Activated T-helper 1 cell treated with anti-CD3 and anti-CD28 coated beads, Interleukin-2, amount 50 U/mL, for 16 hours (primary cell): ENCODE results near the gene SURF1.
A peak's percentile ranks its signal among the peaks of the same experiment; 100 is the strongest.
"Not testable (repeated sequence)": the region's sequence is repeated elsewhere in the genome, so short reads cannot be mapped to it uniquely, and the experiment has no call there.

Source experiments
- DNase-seq, 2 donors: peaks; one replicate each; pipeline ENCODE4 v3.0.0-alpha.2; 2020; ENCODE audit warnings: low read depth in 1 of 2, low spot score in 1 of 2

Gene SURF1

DNA sequence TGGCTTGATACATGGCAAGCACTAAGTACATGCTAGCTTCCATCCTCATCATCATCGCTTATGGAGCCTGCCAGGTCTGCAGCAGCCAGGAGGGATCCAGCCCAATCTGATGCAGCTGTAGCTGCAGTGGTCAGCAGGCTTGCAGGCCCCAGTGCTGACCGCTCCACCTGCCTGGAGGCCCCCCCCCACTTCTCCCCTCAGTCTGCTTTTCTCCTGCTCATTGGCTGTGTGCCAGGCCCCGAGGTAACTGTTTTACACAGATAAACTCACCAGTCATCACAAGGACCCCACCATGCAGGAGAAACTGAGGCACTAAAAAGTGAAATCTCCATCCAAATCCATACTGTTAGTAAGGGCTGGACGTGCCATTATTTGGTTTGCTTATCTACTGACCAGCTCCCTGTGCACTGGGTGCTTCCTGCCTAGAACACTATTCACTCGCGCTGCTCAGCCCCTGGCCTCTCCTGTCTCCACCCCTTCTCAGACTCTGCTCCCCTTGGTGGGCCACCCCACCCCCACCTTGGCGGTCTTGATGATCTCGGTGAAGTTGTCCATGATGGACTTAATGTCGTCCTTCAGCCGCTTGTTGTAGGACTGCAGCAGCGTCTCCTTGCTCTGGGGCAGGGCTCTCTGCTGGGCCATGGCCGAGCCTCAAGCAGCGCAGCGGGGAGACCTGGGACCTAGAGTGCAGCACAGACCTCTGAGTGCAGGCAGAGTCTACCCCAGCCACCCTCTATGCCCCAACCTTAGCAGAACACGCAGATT is 10.1 kb downstream of the SURF1 start:
- DNase-seq = no peak

DNA sequence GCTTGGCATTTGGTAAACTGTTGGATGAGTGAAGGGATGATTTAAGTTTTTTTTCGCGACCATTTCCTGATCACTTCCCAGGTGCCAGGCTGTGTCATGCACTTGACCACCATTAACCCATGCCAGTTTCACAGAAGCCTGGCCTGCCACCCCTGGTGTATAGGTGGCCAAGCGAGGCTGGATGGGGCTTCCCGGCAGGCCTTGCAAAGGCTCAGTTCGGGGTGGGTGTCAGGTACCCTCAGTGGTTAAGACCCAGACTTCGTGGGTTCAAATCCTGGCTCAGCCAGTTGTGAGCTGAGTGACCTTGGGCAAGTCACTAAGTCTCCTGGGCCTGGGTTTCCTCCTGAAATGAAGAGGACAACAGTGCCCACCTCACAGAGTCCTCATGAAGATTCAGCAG is 10.7 kb downstream of the SURF1 start:
- DNase-seq = no peak

DNA sequence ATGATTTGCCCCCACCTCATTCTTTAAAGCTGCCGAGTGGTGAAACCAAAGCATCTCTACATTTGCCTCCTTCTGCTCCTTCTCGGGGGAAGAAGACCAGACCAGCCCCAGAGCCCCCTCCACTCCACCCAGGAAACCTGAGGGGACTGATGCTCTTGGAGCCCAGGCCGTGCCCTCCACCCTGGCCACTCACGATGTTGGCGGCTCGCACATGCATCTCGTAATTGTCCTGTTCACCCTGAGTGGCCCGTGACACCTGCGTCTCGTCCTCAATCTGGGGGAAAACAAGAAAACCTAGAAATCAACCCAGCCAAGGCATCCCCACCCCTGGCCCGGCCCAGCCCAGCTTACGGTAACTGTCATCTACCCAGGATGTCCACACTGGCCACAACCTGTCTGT is 11.3 kb downstream of the SURF1 start:
- no peak for DNase-seq

DNA sequence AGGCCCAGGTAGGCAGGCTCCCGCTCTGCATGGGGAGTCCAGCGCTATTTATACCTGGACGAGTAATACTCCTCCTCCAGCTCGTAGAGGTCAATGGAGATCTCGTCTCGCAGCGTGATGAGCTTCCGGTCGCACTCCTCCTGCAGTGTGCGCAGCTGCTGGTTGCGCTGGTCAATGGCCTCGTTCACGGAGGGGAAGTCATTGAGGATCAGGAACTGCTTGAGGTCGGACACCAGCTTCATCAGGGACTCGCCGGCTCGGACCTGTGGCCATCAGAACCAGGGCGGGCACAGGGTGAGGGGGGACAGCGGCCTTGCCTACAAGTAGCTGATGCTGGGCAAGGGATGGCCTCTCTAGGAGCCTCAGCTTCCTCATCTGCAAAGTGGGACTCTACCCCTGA is 12.2 kb downstream of the SURF1 start:
- no peak for DNase-seq

DNA sequence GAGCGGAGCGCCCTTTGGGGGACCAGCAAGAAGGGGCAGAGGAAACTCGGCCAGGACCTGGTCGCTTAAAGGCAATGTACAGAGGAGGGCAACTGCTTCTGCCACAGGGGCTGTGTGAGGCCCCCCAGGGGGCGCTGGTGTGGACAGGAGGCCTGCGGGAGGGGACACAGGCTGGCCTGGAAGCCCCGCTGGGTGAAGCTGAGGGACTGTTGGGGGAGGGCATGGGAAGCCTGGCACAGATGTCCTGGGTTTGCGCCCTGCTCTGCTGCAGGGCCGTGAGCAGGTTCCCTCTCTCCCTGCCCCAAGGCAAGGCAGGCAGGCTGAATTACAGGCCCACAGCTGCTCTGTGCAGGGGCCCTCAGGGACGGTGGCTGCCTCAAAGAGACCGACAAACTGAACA is 13.7 kb downstream of the SURF1 start:
- DNase-seq = no peak

DNA sequence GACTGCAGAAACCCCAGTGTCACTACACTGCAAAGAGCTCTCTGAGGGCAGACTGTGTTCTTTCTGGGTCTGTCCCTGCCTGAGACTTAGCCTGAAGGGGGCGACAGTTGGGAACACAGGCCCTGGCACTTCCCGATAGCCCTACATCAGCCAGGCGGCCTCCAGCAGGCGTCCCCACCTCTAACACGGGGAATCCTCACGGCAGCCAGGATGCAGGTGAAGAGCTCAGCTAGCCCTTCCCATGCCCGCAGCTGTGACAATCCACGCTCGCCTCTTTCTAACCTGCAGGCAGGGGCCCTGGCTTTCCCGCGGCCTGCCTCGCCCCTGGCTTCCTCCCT is 14.2 kb downstream of the SURF1 start:
- no peak for DNase-seq

DNA sequence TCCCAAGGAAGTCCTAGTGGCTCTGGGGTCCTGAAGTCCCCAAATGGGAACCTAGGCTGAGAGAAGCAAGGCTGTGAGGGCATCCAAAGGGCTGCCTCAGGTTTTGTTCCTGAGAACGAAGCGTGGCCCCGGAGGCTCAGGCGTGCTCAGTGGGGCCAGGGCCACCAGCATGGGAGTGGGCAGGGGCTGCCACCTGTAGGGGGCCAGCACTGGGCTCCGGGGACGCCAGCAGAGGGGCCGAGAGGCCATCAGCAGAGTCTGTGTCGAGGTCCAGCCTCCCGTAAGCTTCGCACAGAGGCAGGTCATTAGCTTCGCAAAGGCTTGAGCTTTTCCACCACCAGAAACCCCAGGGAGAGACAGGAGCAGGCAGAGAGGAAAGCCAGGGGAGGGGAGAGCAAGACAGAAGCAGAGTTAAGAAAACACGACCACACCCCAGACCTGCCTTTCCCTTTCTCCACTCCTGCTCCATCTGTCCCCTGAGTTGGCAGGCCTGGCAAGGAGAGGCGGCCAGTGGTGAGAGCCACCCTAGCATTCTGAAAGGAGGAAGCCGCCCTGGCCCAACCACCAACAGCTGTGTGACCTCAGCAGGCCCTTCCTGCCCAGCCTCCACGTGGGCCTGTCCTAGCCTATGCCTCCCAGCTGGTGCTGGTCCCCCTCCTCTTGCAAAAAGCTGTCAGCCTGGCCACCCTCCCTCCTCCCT is 14.8 kb downstream of the SURF1 start:
- DNase-seq = no peak

DNA sequence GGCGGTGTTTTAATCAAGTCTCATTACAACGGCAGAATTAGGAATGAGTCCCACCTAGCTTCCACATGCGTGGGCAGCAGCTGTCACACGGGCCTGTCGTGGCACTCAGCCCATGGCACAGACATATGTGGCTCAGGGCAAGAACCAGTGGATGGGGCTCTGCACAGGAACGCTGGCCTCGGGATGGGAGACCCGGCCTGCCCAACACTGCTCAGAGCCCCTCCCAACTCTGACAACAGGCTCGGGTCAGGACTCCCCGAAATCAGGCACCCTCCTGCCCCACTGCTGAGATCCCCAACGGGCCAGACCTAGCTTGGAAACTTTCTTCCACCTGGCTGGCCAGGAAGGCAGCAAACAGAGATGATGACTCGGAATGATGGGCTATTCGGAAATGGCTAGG is 15.4 kb downstream of the SURF1 start:
- no peak for DNase-seq

DNA sequence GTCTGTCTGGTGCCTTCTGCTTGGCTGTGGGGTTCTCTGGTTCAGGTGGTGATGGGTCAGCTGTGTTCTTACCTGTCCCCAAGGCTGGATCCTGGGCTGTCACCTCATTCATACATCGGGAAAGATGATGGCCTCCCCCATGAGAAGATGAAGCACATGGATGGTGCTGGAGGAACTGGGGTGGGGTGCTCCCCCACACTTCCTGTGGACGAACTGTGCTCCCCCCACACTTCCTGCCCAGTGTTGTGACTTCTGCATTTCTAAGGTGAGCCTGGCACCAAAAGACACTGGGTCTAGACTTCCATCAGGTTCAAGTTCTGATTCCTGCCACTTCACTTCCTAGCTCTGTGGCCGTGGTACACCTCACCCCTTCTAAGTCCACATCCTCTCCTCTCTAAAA is 16.0 kb downstream of the SURF1 start:
- no peak for DNase-seq

DNA sequence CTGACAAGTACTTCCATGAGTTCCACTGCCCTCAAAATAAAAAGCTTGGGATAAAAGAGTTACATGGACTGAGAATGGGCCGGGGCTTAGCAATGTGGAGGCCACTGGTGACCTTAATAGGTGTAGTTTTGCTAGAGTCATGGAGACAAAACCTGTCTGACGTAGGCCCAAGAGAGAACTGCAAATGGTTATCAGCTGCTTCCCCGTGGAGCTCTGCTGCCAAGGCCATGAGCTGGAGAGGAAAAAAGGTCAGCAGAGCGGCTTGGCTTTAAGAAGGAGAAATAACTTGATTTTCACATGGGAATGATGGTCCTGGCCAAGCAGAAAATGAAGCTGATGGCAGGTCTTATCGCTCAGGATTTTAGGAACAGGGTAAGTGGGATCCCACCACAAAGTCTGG is 16.6 kb downstream of the SURF1 start:
- DNase-seq = no peak

DNA sequence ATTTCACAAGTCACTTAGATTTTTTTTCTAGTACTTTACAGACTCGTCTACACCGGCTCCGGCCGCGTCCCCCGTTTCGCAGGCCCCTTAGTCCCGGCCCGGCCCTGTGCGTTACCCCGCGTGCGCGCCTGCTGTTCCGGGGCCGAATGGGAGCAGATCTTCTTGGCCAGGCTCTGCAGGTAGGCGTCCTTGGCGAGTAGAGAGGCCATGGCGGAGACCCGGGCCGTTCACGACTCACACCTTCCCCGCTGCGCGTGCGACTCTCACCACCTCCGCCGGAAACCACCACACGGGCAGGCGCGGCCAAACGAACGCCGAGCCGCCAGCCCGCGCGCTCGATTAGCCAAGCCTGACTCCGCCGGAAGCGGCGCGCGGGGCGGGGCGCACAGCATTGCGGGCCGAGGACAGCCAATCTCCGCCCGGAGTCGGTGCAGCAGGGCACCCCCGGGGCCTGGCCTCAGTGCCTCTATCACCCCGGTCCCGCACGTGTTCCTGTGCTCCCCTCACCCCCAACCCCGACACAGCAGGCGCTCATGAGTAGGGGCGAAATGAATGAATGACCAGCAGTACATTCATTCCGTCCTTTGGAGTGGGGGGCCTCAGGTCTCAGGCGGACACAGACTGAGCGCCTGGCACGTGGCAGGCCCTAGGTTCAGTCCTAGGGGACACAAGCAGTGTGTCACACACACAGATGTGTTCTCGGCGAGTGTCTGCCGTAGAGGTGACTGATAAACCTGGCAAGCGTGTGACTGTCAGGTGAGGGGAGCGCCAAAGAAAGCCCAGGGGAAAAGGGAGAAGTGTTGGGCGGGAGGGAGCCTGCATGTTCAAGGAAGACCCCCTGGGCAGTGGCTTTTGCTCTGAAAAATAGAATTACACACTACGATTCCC is 20.1 kb downstream of the SURF1 start, which contains the start of gene SURF6:
SURF6 (minus strand) TSS at position 265 of the 888 bp plus-strand sequence; CDS start at position 209, 56 bp downstream.
- peak; percentile 83 to 93 for DNase-seq

DNA sequence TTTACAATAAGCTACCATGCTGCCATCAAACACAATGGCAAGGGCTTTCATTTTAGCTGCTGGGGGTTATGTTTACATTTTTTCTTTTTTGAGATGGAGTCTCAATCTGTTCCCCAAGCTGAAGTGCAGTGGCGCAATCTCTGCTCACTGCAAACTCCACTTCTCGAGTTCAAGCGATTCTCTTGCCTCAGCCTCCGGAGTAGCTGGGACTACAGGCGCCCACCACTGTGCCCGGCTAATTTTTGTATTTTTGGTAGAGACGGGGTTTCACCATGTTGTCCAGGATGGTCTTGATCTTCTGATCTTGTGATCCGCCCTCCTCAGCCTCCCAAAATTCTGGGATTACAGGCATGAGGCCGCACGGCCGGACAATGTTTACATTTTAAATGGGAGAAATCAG is 21.4 kb downstream of the SURF1 start:
- not testable (repeated sequence) for DNase-seq

DNA sequence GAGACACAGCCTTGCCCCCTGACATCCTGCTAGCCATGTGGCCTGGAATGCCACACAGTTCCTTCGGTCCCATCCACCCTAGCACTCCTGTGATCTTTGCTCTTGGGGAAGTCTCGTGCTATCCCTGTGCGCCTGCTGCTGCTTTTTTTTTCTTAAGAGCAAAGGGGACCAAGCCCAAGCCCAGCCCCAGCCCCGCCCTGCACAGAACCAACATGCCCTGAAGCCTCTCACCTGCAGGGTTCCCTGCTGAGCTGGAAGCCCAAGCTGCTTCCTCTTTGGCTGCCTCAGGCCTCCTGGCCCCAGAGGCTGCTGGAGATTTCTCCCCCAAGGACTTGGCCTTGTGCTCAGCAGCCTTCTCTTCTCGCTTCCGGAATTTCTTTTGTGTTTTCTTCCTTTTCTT is 22.1 kb downstream of the SURF1 start:
- DNase-seq = no peak

DNA sequence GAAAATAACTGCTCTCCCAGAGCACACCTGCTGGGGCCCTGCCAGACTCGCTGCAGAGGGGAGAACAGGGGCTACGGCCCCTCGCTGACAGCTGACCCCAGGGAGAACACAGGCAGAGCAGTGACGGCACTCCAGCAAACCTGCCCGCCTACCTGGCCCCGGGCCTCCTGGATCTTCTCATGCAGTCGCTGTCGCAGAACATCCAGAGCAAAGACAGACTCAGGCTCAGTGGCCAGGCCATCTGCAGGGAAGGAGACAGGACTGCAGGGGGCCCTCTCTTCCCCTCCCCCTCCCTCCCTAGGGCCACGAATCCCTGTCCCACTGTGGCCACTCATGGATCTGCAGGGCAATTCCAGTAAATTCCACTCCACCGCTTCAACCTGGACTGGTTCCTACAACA is 22.7 kb downstream of the SURF1 start:
- no peak for DNase-seq

DNA sequence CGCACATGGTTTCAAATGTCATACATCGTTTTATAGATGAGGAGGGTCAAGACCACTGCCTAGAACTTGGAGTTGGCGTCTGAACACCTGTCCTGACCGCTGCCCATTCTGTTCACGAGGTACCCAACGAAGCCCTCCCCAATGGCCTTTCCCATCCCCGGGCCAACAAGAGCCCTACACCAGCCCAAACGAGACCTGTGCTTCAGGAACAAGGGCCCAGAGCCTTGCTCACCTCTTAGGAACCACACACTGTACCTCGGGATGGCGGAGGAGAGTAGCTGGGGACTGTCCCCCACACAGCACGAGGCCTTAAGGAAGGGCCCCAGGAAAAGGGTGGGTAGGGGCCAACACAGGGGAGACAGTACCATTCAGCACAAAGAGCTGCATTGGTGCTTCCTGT is 23.3 kb downstream of the SURF1 start:
- no peak for DNase-seq

DNA sequence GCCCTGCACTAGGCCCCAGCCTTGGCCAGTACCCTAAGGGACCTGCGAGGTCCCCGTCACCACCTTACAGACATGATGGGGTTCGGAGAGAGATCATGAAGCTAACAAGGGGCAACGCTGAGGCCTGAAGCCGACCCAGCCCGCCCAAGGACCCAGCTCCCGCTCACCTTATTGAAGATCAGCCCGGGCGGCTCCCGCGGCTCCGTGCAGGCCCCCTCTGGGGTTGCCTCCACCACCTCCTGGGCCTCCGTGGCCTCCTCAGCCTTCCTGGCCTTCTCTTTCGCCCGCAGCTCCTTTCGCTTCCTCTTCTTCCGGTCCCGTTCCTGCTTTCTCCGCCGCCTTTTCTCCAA is 23.9 kb downstream of the SURF1 start:
- no peak for DNase-seq

DNA sequence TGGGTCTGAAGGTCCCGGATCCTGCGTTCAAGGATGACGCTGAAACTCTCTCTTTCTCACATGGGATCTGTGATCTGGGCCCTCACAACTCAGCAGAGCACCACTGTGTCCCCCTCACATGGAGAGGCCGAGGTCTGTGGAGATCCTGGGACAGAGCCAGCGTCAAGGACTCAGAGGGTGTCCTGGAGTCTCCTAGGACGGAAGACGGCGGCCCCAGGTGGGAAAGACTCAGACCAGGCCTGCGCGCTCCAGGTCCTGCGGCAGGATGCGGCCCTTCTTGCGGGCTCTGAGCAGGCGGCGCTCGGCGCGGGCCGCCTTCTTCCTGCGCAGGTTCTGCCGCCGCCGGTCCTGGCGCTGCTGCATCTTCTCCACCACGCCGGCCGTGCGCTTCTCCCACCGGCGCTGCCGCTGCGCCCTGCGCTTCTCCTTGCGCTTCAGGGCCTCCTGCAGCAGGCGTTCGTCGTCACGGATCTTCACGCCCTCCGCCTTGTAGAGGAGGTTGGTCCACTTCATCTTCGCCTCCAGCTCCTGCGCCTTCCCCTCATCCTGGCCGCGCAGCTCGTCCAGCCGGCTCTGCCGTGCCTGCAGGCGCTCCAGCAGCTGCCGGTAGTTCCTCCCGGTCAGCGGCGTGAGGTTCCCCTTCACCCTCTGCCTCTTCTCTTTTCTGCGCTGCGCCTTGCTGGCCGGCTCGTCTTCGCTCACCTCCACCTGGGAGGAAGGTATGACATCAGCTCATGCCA is 24.5 kb downstream of the SURF1 start:
- DNase-seq = no peak

DNA sequence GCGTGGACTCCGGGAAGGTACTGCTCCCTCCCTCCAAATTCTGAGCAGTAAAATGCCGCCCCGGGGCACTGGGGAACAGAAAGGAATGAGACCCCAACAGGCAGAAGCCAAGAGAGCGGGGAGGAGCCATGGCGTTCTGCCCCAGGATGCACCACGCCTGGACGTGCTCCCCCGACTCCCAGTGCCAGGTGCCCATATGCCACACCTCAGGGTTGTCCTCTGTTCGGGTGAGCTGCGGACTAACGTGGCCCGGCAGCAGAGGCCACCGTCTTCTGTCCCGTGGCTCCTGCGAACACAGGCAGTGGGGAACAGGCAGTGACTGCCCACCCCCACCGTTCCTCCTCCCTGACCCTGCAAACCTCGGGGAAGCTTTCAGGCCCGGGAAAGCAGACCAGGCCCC is 25.1 kb downstream of the SURF1 start:
- DNase-seq = no peak

DNA sequence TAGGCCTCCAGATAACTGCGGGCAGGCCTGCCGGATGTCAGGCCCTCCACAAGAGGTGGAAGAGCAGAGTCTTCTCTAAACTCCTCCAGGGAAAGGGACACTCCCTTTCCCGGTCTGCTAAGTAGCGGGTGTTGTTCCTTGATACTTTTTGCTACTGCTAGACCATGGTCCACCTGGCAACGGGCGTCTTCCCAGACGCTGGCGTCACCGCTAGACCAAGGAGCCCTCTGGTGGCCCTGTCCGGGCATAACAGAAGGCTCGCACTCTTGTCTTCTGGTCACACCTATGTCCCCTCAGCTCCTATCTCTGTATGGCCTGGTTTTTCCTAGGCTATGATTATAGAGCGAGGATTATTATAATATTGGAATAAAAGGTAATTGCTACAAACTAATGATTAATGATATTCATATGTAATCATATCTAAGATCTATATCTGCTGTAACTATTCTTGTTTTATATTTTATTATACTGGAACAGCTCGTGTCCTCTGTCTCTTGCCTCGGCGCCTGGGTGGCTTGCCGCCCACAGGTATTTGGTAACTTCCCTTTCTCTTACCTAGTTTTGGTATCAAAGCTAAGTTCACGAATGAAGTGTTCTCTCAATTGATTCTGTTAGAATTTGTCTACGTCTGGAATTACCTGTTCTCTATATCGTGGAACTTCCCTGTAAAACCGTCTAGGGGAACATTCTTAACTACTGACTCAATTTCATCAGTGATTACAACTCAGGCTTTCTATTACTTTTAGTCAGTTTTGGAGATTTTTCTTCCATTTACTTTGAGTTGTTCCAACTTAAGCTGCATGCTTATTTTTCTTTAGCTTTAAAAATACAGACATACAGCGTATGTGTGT is 26.8 kb downstream of the SURF1 start:
- not testable (repeated sequence) for DNase-seq

DNA sequence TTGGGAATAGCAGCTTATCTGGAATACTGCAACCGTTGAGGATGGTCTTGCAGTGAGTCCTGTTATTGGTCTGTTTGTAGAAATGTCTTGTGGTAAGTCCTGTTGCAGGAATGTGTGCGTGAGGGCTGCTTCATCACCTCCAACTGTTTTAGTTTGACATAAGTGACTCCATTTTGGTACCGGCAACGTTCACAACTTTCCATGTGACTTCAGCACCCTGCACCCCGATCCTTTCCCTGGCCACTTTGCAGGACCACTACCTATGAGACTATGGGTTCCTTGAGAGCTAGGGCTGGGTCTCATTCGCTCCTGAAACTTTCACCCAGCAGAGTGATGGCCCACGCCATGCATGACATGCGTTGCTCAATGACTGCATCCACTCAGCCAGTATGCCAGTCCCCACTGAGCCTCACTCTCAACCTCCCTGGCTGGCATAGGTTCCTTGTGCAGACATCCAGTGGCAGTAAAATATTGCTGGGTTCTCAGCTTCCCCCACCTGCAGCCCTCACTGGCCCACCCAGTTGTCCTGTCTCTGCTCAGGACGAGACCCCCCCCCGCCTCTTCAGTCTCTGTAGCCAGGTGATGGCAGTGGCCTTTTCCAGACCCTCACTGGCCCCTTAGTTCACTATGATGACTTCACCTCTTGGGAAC is 28.3 kb downstream of the SURF1 start:
- DNase-seq = no peak
